UCSD-AML1 (cell line): Measurements from ENCODE around the gene MRGPRX2.

Experiments
- DNase-seq: peaks from one replicate; lab custom pipeline; 2025; ENCODE audit not compliant: unreplicated experiment; lab: John Stamatoyannopoulos, UW

Gene MRGPRX2

DNA sequence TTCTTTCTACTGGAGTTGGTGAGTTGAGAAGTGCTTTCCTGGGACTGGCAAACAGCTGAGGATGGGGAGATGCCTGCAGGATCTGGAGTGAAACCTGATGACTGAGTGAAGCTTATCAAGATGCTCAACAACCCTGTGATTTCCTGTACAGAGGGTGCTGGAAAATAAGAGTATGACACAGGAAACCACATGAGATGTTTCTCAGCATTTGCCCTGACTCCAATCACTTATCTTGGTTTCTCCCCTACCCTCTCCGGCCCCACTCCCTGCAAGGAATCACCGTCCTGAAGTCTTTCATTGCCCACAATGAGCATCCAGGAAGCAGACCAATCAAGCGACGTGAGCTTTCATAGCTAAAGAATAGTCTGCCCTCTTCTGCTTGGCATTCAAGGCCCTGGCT, at the start of gene MRGPRX2:
Gene MRGPRX2 (minus strand): TSS at position 89 of the 400 bp plus-strand sequence. CDS start 4,315 bp downstream, outside the sequence.
- no peak for DNase-seq

GRCh38 chr11:19110295-19110694, 49.8 kb upstream of the MRGPRX2 start:
- DNase-seq, result no peak

DNA sequence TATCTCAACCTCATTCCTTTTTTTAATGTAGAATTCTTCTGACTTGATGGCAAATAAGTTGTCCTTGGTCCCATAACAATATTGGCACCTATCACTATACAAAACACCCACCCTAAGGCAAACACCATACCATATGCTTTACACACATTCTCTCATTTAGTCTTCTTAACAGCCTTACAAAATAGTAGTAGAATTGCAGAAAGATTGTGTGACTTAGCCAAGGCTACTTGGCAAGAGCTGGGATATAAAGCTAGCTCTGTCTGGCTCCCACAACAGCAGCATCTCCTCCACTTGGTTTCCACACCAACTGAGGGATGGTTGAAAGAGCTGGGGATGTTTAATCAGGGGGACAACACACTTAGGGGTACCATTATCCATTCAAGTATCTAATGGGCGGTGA, 46.6 kb upstream of the MRGPRX2 start:
- no peak for DNase-seq

GRCh38 chr11:19105011-19105410, 44.5 kb upstream of the MRGPRX2 start:
- DNase-seq, result no peak

- no peak for DNase-seq
Observed at GRCh38 chr11:19102521-19102900, 42.0 kb upstream of the MRGPRX2 start.

DNA sequence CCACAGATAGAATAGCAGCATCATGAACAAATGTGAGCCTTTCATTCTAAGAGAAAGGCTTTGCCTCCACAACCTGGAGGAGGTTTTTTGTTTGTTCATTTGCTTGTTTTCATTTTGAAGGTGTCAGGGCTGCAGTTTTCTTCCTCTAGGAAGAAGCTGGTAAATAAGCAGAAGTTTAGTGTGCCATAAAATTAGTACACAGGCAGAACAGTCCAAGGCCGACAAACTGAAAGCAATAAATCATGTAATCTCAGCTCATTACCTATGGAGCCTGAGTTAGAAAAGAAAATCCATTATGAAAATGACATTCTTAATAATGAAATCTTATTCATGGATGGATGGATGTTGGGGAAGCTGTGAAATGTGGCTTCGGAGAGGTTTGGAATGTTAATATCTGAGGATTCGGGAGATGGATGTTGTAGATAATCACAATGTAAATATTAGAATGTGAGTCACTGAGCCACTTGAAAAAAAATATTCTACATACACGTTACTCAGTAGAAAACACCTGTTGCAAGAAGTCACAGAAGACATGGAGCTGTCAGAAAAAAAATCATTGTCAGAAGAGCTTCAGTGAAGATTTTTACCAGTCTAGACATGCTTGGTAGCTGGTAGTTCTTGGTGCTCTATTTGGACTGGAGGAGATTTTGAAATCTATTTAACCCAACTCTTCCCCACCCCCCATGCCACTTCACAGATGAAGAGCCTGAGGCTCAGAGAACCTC, 41.4 kb upstream of the MRGPRX2 start:
- DNase-seq, result no peak

- no peak for DNase-seq
Observed at GRCh38 chr11:19100885-19101284, 40.4 kb upstream of the MRGPRX2 start.

DNA sequence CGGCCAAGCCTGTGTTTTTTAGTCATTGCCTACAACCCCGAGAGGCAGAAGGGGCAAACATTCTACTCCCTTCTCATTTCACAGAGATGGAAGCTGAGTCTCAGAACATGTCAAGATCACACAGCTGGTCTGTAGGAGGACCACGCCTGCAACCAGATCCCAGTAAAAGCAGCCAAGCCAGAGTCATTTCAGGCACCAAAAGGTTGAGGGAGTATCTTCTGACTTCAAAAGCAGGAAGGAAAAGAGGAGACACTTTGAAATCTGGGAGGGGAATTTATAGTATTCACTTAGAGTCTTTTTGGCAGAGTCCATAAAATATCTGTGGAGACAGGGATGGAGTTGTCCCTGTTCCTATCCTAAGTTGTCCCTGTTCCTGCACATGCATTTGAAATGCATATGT, 38.6 kb upstream of the MRGPRX2 start:
- DNase-seq, result no peak

- DNase-seq, result no peak
Observed at GRCh38 chr11:19094859-19095258, 34.3 kb upstream of the MRGPRX2 start.

DNA sequence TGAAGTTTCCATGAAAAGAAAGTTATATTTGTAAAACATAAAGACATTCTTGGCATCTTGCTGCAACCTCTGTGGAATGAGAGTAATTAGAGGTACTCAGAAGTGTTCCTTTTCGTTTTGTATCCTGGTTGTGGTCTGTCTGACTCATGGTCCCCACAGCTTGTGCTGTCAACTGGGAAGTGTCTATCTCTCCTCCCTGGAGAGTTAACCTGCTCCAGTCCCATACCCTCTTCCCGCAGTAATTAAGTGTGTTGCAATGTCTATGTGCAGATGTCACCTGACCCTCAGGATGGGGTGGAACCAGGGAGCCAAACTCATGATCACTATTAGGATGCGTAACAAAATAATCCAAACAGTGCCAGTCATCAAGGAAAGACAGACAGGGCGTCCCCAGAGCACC, 33.5 kb upstream of the MRGPRX2 start:
- DNase-seq, result no peak

DNA sequence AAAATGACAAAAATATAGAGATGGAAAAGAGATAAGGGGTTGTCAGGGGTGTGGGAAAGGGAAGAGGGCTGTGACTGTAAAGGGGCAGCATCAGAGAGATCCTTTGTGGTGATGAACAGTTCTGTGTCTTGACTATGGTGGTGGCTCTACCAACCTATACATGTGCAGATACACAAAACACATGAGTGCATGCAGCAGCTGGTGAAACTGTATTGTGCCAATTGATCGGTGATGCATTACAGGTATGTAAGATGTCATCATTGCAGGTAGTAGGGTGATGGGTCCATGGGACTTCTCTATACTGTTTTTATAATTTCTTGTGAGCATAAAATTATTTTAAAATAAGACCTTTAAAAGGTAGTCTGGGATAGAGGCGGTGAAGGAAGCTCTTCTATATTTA, 32.3 kb upstream of the MRGPRX2 start:
- DNase-seq, result no peak

- no peak for DNase-seq
Observed at GRCh38 chr11:19092342-19092741, 31.8 kb upstream of the MRGPRX2 start.

DNA sequence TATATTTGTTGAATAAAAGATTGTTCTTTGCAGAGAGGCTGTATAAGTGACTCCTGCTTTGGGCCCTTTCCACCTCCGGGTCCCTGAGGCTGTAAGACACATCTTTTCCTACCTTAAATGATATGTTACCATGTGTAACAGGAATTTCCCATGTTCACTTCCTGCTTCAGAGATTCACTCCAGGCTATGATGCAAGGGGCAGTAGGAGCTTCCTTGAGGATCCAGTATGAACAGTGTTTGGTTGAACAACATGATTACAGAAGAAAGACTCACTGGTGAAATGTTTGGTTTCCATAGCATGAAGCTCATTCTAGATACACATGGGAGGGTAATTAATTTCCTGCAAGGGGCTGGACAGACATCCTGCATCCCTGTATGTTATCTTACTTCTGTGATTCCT, 30.8 kb upstream of the MRGPRX2 start:
- no peak for DNase-seq

DNA sequence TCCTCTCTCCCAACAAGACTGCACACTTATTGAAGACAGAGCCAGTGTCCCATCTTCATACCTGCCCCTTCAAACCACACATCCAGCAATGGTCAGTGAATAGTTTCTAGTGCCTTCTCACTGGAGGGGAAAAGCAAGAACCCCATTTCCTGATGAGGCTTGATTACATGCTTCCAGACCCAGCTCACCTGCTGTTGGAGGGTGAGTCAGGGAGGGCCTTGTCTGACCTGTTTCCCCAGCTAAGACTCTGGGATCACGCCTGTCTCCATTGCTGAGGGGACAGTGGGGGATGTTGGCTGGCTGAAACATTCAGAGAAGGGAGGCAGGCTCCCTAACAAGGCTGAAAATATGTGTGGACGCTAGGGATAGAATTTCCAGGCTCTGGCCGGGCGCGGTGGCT, 28.9 kb upstream of the MRGPRX2 start:
- no peak for DNase-seq

GRCh38 chr11:19088791-19089190, 28.3 kb upstream of the MRGPRX2 start:
- no peak for DNase-seq

- DNase-seq, result no peak
Observed at GRCh38 chr11:19087658-19088057, 27.1 kb upstream of the MRGPRX2 start.

DNA sequence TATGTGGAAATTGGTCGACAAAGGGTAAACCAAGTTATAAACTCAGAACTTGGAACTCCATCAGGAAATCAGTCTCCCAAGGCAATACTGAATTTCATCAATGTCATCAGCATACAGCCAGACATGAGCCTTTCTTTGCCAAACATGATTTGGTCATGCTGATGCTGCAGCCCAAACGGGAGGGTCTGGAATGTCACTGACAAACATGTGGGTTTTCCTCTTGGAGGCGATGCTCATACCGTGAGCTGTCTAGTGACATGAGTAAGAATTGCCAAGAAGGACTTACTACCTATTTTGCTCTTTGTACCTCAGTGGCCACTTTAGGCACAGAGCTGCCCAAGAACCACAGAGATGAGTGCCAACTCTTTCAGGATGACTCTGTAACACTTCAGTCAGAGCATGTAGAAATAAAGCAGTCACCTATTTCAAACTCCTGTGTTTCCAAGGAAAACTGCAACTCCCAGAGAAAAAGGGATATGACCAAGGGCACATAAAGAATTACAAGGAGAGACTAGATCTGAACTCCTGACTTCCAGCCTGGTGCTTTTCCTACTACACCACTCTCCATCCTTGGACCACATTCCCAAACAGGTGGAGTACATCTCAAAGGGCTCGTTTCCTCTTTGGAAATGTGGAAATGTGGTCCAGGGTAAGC, 24.3 kb upstream of the MRGPRX2 start:
- DNase-seq, result no peak

DNA sequence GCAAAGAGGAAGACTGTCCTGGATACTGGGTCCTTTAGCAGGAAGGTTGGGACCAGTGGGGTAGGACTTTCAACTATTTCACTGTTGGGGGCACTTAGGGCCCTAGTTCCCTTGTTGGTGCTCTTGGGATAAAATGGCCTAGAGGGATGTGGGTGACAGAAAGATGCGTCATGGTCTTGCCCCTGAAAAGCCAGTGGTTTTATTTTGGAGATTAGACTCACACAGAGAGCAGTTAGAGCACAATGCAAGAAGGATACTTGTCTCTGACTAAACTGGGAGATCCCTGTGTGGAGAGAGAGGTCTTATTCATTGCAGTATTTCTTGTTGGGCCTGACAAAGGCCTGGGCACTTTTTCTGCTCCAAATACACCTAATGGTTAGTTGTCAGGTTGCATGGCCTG, 22.6 kb upstream of the MRGPRX2 start:
- no peak for DNase-seq

GRCh38 chr11:19080579-19080993, 20.1 kb upstream of the MRGPRX2 start:
- DNase-seq, result no peak

GRCh38 chr11:19079643-19080440, 19.3 kb upstream of the MRGPRX2 start:
- no peak for DNase-seq

GRCh38 chr11:19077965-19078364, 17.4 kb upstream of the MRGPRX2 start:
- DNase-seq, result no peak
